Measurements from ENCODE around the gene ACOT4. TPM values are rescaled to one million over a fixed set of nuclear protein-coding genes. Genes with fewer than 3 reads are reported as not detected.

Gene ACOT4
- total and polyA plus RNA-seq, 2 of the 8 experiments (the other 6 are each of a cell fraction or from before 2014, with no cell fraction given), result 0.80 to 1.1 TPM

DNA sequence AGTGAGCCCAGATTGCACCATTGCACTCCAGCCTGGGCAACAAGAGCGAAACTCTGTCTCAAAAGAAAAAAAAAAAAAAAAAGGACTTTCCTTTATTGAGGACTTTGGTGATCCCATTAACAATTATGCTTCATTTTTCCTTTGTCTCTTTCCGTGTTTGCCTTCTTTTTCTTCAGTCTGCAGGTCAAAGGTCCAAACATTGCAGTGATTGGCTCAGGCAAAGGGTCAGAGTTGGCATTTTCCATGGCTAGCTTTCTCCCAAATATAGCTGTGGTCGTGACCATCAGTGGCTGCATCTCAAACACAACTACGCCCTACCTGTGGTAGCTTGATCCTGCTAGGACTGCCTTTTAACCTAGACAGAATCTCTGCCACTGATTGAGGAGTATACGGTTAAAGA lies 46.2 kb downstream of the ACOT4 start:
- TF ChIP-seq POLR2A (IDR thresholded peaks at IDR 0.05; ENCODE audit: control extremely low read depth in 1 of 2, low read depth in 2 of 2, low read length in 2 of 2) (no peak), NANOG (IDR thresholded peaks at IDR 0.05; ENCODE audit: insufficient read depth, low read depth, low read length, poor library complexity, severe bottlenecking) (no peak)
- Histone ChIP-seq H4K5ac (ENCODE audit: insufficient read length, low read depth, low read length) (no peak overlapping the region), H3K23me2 (ENCODE audit: low read depth, low read length) (peaks cover 7% of the 10 kb centered on the region; the same call in 1 of the 2 replicates), H3K4ac (replicated peaks; ENCODE audit: insufficient read length, low read depth, low read length) (no peak overlapping the region), H3K23ac (ENCODE audit: insufficient read length) (no peak overlapping the region), H3K56ac (replicated peaks; ENCODE audit: insufficient read length, low read depth, low read length) (no peak overlapping the region), H2BK20ac (ENCODE audit: low read length) (no peak overlapping the region), H3K4me1 (replicated peaks in 1 of 4; ENCODE audit: control insufficient read depth in 3 of 4, insufficient read depth in 4 of 4, low read length in 3 of 4) (peaks cover 0 to 5% (median 1%) of the 10 kb centered on the region in 4 experiments; a peak in 4 of 7 replicates), H3K27ac (ENCODE audit: low read depth, low read length) (no peak overlapping the region), H3K9ac (replicated peaks in 1 of 4; ENCODE audit: extremely low read depth in 1 of 4, low read depth in 3 of 4, low read length in 3 of 4) (no peak overlapping the region), H2BK120ac (replicated peaks; ENCODE audit: low read depth, low read length) (no peak overlapping the region), H2BK5ac (ENCODE audit: low read depth, low read length) (no peak overlapping the region), H2BK12ac (ENCODE audit: low read depth, low read length) (0 out of 2 replicates have a peak overlapping the region, but pooled peaks have one; percentile 1), H3K14ac (ENCODE audit: insufficient read length) (no peak overlapping the region), H2AK5ac (ENCODE audit: low read depth, low read length) (no peak overlapping the region), H2AFZ (ENCODE audit: low read length) (peak overlapping the region; percentile 92; the same call in 1 of the 2 replicates), H3K4me2 (ENCODE audit: insufficient read depth in 1 of 2, low read depth in 2 of 2, low read length in 2 of 2) (no peak overlapping the region), H3K36me3 (ENCODE audit: control insufficient read depth in 2 of 4, insufficient read depth in 4 of 4, low read length in 3 of 4) (no peaks in the 10 kb centered on the region), H4K91ac (replicated peaks; ENCODE audit: insufficient read length, low read length) (no peak overlapping the region), H2BK15ac (ENCODE audit: low read length) (no peak overlapping the region), H3K18ac (ENCODE audit: extremely low read depth, low read length) (no peak overlapping the region), H3K79me2 (ENCODE audit: control insufficient read depth in 1 of 2, insufficient read depth in 2 of 2, low read length in 2 of 2) (no peaks in the 10 kb centered on the region), H3K4me3 (ENCODE audit: extremely low read depth in 1 of 4, insufficient read depth in 2 of 4, low read depth in 3 of 4, low read length in 4 of 4) (no peak overlapping the region), H3K79me1 (ENCODE audit: low read depth, low read length) (no peaks in the 10 kb centered on the region), H4K20me1 (replicated peaks in 1 of 2; ENCODE audit: control insufficient read depth in 1 of 2, insufficient read depth in 2 of 2, low read length in 2 of 2) (no peaks in the 10 kb centered on the region), H3K9me3 (ENCODE audit: insufficient read depth in 2 of 2, low read depth in 1 of 2, low read length in 1 of 2) (no peaks in the 10 kb centered on the region), H4K8ac (ENCODE audit: extremely low read depth, insufficient read depth, low read length) (no peak overlapping the region), H3K27me3 (replicated peaks in 1 of 4; ENCODE audit: control insufficient read depth in 3 of 4, extremely low read depth in 1 of 4, insufficient read depth in 3 of 4, low read length in 3 of 4) (no peaks in the 10 kb centered on the region; a peak in 1 of 7 replicates)
- ChIA-PET CTCF (ENCODE audit: partially characterized antibody) (interaction anchor here (0.6 to 1.9 kb wide), 5 partner anchors 18 to 403 kb away, joined by 3 to 8 read pairs (median 3); partner anchors contain the start of gene ACOT6), POLR2A (ENCODE audit: partially characterized antibody) (interaction anchor here (1.2 kb wide), 1 partner anchor 69 kb away, joined by 3 read pairs; the partner anchor contains the start of gene ACOT2)
- no peak for FAIRE-seq
- 80% methylated on average over 4 of the region's 5 CpGs; no CpG with 5 or more reads in 1 of the 2 experiments for WGBS, 2 experiments (ENCODE audit: extremely low coverage in 1 of 2, insufficient coverage in 1 of 2, insufficient read length in 1 of 2, insufficient replicate concordance in 2 of 2, low coverage in 1 of 2, low lambda C conversion rate in 2 of 2, missing lambda C conversion rate in 1 of 2)
- DNase-seq (ENCODE audit: low read depth in 1 of 2, low spot score in 2 of 2), result no peak

All from H1 (cell line).